Vagina (tissue), 2 donors: ENCODE data around the gene SYCP2L.

Experiments
- POLR2AphosphoS5 ChIP-seq, 2 donors: sonication (generic); formaldehyde crosslinking; IDR thresholded peaks; one replicate each; pipeline ENCODE4 v1.9.0; 2017; ENCODE audit warnings: antibody characterized with exemption in 2 of 2, mild to moderate bottlenecking in 2 of 2, low read depth in 1 of 2; ENCODE audit not compliant: insufficient read depth in 1 of 2
- TF ChIP-seq, protein P1 (sequence below), 3 experiments: fragments of 450-650 bp in 2 of 3; fragments of 200-600 bp in 1 of 3; sonication (generic) in 1 of 3; IDR thresholded peaks; one replicate each; pipeline ENCODE4 v1.5.1; 2017 to 2019; ENCODE audit warnings: antibody characterized with exemption in 3 of 3, mild to moderate bottlenecking in 2 of 3, moderate library complexity in 2 of 3

- TF ChIP-seq, protein P1, sequence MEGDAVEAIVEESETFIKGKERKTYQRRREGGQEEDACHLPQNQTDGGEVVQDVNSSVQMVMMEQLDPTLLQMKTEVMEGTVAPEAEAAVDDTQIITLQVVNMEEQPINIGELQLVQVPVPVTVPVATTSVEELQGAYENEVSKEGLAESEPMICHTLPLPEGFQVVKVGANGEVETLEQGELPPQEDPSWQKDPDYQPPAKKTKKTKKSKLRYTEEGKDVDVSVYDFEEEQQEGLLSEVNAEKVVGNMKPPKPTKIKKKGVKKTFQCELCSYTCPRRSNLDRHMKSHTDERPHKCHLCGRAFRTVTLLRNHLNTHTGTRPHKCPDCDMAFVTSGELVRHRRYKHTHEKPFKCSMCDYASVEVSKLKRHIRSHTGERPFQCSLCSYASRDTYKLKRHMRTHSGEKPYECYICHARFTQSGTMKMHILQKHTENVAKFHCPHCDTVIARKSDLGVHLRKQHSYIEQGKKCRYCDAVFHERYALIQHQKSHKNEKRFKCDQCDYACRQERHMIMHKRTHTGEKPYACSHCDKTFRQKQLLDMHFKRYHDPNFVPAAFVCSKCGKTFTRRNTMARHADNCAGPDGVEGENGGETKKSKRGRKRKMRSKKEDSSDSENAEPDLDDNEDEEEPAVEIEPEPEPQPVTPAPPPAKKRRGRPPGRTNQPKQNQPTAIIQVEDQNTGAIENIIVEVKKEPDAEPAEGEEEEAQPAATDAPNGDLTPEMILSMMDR (IDR thresholded peaks at IDR 0.05), result no peak
- no peak for TF ChIP-seq POLR2AphosphoS5 (IDR thresholded peaks at IDR 0.05; ENCODE audit: insufficient read depth in 1 of 2, low read depth in 1 of 2)
Observed at GRCh38 chr6:10991115-10991514, 104.3 kb downstream of the SYCP2L start.
